Endothelial cell of hepatic sinusoid (primary cell): ENCODE data around the gene PET100.

Experiments used
- in situ Hi-C: cut with HindIII; loops from 2 replicates; pipeline ENCODE4 v1.10.0; 2017; ENCODE audit warnings: low sequenced_read_pairs

Gene PET100, protein sequence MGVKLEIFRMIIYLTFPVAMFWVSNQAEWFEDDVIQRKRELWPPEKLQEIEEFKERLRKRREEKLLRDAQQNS

DNA sequence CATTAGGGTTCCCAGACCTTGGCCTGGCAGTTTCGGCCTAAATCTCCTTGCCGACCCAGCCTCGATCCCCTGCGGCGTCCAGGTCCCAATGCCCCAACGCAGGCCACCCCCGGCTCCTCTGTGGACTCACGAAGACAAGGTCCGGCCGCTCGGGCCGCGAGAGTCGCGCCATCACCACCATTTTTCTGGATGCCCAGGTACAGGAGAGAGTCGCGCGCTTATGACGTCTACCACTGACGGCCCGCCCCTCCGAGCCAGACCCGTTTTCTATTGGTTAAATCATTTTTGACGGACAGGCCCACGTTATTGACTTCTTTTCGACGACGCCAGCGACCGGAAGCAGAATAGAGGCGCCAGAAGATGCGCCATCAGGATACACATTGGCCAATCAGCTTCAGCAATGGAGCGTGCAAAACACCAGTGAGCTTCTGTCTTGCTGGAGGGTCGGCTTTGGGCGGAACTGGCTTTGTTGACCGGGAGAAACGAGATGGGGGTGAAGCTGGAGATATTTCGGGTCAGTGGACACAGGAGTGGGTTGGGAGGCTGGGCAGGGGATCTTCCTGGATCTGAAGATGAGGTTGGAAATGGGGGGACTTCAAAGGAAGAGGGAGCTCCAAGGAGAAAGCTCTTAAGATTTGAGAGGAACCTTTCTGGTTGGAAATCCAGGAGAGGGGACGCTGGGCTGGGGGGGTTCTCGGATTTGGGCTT lies at the start of gene PET100, which contains the start of gene XAB2:
Gene PET100, plus strand, starts transcription at position 447 of the 708 bp plus-strand sequence. Its CDS starts 41 bp downstream, at position 488.
Gene XAB2, minus strand, starts transcription at position 199 of the 708 bp plus-strand sequence. Its CDS starts 18 bp downstream, at position 181.
- in situ Hi-C loops: loop anchor here (5.0 kb wide), 1 partner anchor 72 kb away; no protein-coding TSS in a partner anchor

DNA sequence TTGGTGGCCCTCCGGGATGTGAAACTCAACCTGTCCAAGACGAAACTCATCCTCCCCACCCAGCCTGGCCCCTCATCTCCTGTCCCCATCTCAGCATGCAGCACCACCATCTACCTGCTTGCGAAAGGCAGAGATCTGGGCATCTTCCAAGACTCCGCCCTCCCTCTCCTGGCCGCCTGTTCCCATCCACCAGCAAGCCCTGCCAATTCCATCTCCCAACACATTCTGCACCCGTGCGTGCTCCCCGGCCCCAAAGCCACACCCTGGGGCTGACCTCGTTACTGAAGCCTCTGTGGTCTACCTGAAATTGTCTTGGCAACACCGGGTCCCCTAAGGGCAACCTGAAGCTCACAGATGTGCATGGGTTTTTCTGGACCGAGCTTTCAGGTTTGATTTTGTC lies 47.1 kb upstream of the PET100 start:
- in situ Hi-C loops: loop anchor here (10.0 kb wide), 1 partner anchor 232 kb away; no protein-coding TSS in a partner anchor

- in situ Hi-C loops: loop anchor here (10.0 kb wide), 1 partner anchor 225 kb away; no protein-coding TSS in a partner anchor
These were observed 39.8 kb upstream of the PET100 start for GRCh38 chr19:7589822-7590221.

DNA sequence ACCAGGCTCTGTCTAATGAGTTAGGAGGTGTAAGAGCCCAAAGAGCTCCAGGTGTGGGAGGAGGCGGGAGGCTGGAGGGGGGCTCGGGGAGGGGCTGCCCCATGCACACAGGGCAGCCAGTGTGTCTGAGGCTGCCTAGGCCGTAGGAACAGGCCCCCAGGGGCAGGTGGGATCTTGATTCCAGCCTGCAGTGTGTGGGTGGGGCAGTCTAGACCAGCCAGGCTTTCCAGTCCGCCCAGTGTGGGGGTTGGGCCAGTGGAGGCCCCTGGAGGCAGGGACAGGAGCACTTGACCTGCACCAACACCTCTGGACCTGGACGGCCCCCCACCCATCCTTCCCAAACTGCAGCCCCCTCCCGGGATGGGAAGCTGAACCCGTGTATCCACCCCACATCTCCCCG lies 39.3 kb upstream of the PET100 start:
- in situ Hi-C loops: no loop called here

DNA sequence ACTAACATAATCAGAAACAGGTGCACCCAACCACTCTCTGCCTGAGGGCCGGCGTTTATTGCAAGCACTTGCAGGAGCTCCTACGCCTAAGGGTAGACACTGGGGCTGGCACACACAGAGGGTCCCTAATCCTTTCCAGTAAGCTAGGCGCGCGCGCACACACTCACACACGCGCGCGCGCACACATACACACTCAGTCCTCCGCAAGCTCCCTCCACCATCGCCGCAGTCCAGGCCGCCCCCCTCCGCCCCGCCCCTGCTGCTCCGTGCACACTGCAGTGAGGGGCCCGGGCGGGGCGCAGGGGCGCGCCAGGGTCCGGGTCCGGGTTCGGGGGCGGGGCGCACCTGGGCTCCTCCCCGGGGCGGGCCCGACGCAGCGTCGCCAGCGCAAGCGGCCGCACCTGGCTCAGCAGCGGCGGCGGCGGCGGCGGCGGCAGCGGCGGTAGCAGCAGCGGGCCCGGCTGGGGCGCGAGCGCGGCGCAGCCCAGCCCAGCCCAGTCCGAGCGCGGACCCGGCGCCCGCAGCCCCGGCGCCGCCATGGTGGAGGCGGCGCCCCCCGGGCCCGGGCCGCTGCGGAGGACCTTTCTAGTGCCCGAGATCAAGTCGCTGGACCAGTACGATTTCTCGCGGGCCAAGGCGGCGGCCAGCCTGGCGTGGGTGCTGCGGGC lies 34.0 kb upstream of the PET100 start, which contains the start of gene CAMSAP3:
Gene CAMSAP3, plus strand, starts transcription at position 398 of the 668 bp plus-strand sequence. Its CDS starts 140 bp downstream, at position 538.
- in situ Hi-C loops: no loop called here

GRCh38 chr19:7596211-7596937 lies 33.2 kb upstream of the PET100 start:
- in situ Hi-C loops: no loop called here

GRCh38 chr19:7597689-7598088 lies 31.9 kb upstream of the PET100 start:
- in situ Hi-C loops: no loop called here

- in situ Hi-C loops: no loop called here
These were observed 31.4 kb upstream of the PET100 start for GRCh38 chr19:7598180-7598579.

GRCh38 chr19:7600721-7601120 lies 28.9 kb upstream of the PET100 start:
- in situ Hi-C loops: no loop called here

DNA sequence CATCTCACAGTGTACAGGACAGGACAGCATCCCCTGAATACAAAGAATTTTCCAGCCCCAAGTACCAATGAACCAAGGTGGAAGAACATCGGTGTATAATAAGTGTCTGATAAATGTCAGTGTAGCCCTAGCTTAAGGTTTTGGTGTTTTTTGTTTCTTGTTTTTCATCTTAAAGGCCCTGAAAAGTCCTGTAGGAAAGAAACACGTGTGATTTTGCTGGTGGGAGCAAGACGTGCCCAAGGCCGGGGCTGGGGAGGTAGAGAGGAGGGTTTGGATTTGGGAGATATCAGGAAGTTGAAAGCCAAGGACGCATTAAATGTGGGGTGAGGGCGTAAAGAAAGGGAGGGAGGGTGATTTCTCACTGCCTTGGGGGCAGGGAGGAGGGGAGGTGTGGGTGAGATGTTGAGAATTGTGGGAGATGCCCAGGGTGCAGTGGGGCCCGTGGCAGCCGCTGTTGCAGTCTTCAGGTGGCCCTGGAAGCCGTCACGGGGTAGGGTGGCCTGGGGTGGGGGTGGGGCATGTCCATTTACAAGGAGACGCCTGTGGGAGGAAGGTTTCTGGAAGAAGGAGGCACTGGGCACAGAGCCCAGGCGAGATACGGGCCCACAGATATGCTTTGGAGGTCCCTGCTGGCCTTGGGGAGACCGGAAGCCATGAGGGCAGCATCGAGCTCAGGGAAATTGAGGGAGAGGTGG lies 27.2 kb upstream of the PET100 start:
- in situ Hi-C loops: no loop called here

- in situ Hi-C loops: no loop called here
These were observed 26.6 kb upstream of the PET100 start for GRCh38 chr19:7602935-7603497.

DNA sequence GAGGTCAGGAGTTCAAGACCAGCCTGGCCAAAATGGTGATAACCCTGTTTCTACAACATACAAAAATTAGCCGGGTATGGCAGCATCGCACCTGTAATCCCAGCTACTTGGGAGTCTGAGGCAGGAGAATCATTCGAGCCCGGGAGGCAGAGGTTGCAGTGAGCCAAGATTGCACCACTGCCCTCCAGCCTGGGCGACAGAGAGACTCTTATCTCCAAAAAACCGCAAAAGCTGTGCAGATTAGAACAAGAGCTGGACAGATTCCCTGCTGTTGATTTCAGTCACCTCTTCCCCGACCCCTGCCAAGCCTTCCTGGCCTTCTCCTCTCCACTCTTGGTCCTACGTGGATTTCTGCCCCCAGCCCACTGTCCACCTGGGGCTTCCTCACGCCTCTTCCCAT lies 25.7 kb upstream of the PET100 start:
- in situ Hi-C loops: no loop called here

DNA sequence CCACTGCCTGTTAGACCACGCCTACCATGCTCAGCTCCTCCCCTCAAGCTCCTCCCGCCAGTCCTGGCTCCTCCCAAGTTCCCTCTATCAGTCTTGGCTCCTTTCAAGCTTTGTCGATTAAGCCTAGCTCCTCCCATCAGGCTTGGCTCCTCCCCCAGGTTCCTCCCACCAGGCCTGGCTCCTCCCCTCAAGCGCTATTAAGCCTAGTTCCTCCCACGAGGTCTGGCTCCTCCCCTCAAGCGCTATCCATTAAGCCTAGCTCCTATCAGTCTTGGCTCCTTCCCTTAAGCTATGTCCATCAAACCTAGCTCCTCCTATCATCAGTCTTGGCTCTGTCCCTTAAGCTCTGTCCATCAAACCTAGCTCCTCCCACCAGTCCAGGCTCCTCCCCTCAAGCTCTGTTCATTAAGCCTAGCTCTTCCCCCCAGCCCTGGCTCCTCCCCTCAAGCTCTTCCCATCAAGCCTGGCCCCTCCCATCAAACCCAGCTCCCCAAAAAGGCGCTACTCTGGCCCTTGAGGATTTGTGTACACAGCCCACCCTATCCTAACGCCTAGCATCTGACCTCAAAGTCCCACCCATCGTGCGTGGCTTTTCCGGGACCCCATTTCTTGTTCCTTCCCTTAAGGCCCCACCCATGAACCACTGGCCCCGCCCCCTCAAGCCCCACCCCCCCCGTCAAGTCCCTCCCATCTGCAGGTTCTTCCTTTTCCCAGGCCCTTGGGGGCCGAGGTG lies 23.9 kb upstream of the PET100 start:
- in situ Hi-C loops: loop anchor here (5.0 kb wide), 2 partner anchors 48 to 92 kb away; no protein-coding TSS in a partner anchor

DNA sequence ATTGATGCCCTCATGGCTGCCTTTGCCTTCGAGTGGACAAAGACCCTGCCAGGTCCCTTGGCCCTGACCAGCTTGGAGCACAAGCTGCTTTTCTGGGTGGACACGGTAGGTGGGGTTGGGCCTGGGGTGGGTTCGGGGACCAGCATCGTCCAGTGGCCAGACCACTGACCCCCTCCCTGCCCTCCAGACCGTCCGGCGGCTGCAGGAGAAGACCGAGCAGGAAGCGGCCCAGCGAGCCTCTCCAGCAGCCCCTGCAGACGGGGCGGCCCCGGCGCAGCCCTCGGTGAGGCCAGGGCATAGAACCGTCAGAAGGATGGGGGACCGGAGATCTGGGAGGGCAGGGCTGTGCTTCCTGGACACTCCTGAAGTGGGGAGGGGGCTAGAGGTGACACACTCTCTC lies 23.3 kb upstream of the PET100 start:
- in situ Hi-C loops: loop anchor here (5.0 kb wide), 2 partner anchors 49 to 91 kb away; no protein-coding TSS in a partner anchor

GRCh38 chr19:7607212-7607873 lies 22.2 kb upstream of the PET100 start:
- in situ Hi-C loops: loop anchor here (5.0 kb wide), 2 partner anchors 50 to 90 kb away; no protein-coding TSS in a partner anchor

- in situ Hi-C loops: loop anchor here (5.0 kb wide), 2 partner anchors 51 to 89 kb away; no protein-coding TSS in a partner anchor
These were observed 21.6 kb upstream of the PET100 start for GRCh38 chr19:7607874-7608560.

GRCh38 chr19:7610491-7611240 lies 18.9 kb upstream of the PET100 start:
- in situ Hi-C loops: no loop called here
